ENCODE measurements around the gene AIPL1.

The AIPL1 gene

DNA sequence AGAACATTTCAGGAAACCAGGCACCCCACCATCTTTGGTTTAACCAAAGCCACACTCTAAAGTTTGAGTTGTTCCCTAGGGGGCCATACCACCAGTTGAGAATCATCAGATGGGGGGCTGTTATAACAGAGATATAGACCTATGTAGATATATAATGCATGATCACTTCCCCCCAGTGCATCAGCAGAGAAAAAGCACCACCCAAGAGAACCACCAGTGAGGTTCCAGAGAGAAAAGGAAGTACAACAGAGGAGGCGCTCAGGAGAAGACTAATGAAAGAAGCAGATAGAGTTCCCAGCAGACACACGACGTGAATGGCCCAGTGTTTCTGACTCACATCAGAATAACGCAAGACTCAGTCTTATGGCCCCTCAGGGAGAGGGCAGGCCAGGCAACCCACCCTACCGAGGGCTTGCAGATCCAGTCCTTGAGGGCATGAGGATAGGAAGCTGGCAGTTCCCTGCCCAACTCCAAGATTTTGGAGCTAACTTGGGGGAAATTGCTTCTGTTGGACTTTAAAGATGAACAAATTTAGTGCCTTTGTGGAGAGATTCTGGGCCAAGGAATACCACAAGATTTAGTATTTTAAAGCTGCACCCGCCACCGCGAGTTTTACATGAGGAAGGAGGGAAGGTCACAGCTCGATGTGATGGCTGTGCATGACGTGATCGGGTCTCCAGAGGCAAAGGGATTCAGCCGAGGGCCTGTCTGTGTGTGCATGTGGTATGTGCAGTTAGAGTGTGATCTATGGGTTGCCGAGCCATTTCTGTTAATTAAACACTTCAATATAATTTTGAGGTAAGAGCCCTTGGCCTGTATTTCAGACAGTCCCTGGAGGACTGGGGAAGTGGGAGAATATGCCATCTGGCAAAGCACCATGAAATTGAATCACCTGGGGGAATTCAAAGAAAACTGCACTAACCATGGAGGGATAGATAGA, 53.1 kb downstream of the AIPL1 start:
- TF ChIP-seq, protein P1, sequence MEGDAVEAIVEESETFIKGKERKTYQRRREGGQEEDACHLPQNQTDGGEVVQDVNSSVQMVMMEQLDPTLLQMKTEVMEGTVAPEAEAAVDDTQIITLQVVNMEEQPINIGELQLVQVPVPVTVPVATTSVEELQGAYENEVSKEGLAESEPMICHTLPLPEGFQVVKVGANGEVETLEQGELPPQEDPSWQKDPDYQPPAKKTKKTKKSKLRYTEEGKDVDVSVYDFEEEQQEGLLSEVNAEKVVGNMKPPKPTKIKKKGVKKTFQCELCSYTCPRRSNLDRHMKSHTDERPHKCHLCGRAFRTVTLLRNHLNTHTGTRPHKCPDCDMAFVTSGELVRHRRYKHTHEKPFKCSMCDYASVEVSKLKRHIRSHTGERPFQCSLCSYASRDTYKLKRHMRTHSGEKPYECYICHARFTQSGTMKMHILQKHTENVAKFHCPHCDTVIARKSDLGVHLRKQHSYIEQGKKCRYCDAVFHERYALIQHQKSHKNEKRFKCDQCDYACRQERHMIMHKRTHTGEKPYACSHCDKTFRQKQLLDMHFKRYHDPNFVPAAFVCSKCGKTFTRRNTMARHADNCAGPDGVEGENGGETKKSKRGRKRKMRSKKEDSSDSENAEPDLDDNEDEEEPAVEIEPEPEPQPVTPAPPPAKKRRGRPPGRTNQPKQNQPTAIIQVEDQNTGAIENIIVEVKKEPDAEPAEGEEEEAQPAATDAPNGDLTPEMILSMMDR (IDR thresholded peaks at IDR 0.05; ENCODE audit: low read depth, low read length, missing control alignments): no peak
- no peak overlapping the region for H3K4me3 ChIP-seq (ENCODE audit: low read depth, low read length)
- in situ Hi-C loops (cut with HindIII; ENCODE audit: low sequenced_read_pairs): no loop called here
- DNase-seq (ENCODE audit: low read depth): no peak

DNA sequence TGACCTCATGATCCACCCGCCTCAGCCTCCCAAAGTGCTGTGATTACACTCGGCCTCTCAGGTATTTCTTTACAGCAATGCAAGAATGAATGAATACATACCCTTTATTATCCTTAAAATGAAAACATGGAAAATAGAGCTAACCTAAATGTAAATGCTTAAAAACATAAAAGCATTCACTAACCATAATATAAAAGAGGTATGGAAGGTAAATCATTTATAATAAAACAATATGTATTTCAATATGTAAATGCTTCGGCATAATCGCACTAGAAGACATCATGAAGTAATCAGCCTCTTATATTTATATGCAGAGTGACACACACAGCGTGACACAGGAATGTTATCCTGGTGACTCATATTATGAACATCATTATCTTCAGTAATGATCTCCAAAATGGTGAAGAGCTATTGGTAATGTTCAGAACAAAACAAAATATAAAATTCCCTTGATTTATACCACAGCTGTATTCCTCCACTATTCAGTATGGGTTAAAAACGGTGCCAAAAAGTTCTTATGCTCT, 53.9 kb downstream of the AIPL1 start:
- no peak overlapping the region for H3K4me3 ChIP-seq (ENCODE audit: low read depth, low read length)
- in situ Hi-C loops (cut with HindIII; ENCODE audit: low sequenced_read_pairs): no loop called here
- DNase-seq (ENCODE audit: low read depth): no peak
- TF ChIP-seq, protein P1 (IDR thresholded peaks at IDR 0.05; ENCODE audit: low read depth, low read length, missing control alignments): no peak

DNA sequence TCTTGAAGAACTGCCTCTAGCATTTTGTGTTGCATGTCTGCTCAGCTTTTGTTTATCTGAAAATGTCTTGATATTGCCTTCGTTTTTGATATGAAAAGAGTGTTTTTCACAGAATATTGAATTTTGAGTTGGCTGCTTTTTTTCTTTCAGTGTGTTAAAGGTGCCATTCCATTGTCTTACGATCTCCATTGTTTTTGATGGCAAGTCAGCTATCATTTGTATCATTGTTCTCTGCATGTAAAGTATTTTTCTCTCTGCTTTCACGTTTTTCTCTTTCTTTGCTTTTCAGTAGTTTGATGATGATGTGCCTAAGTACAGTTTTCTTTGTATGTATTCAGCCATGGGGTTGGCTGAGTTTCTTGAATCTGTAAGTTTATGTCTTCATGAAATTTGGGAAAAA, 57.0 kb downstream of the AIPL1 start:
- no peak overlapping the region for H3K4me3 ChIP-seq (ENCODE audit: low read depth, low read length)
- TF ChIP-seq, protein P1 (IDR thresholded peaks at IDR 0.05; ENCODE audit: low read depth, low read length, missing control alignments): no peak
- in situ Hi-C loops (cut with HindIII; ENCODE audit: low sequenced_read_pairs): no loop called here
- no peak for DNase-seq (ENCODE audit: low read depth)

DNA sequence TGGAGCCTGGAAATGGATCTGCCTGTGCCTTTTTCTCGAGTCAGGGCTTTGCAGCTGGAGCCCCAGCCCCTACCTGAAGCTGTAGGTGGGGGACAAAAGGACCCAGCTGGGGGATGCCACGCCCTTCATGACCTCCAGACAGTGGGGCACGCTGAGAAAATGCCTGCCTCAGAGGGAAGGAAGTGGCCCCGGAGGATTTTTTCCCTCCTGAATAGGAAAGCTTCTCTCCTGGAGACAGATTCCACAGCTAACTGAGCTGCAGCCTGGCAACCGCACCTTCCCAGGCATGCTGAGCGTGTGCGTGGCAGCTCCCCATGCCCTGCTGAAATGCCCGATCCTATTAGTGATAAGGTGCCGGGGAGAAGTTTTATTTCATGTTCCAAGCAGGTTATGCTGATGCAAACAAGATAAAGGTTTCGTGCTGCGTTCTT, 58.0 kb downstream of the AIPL1 start:
- H3K4me3 ChIP-seq (ENCODE audit: low read depth, low read length): no peak overlapping the region
- no peak for DNase-seq (ENCODE audit: low read depth)
- TF ChIP-seq, protein P1 (IDR thresholded peaks at IDR 0.05; ENCODE audit: low read depth, low read length, missing control alignments): no peak
- in situ Hi-C loops (cut with HindIII; ENCODE audit: low sequenced_read_pairs): no loop called here

DNA sequence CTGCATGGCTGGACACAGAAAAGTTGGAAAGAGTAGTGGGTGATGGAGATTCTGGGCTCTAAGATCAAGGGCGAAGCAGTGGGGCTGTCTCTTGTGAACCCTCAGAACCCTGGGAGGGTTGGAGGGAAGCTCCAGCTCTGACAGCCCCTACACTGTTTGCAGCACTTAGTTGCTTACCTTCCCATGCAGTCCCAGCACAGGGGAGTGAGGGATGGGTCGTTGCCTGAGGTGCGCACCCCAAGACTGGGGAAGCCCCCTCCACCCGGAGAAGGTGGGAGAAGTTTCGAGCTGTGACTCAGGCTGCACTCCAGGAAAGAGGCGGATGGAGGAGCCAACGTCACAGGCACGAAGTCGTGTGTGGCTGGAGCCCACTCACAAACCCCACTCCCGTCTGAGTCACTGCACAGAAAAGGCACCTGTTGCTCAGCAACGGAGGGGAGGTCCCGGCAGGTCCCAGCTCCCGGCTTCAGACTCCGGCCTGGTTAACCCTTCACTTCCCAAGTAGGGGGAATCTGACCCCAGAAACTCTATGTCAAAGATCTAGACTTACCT, 60.1 kb downstream of the AIPL1 start:
- H3K4me3 ChIP-seq (ENCODE audit: low read depth, low read length): no peak overlapping the region
- no peak for DNase-seq (ENCODE audit: low read depth)
- in situ Hi-C loops (cut with HindIII; ENCODE audit: low sequenced_read_pairs): no loop called here
- TF ChIP-seq, protein P1 (IDR thresholded peaks at IDR 0.05; ENCODE audit: low read depth, low read length, missing control alignments): no peak

DNA sequence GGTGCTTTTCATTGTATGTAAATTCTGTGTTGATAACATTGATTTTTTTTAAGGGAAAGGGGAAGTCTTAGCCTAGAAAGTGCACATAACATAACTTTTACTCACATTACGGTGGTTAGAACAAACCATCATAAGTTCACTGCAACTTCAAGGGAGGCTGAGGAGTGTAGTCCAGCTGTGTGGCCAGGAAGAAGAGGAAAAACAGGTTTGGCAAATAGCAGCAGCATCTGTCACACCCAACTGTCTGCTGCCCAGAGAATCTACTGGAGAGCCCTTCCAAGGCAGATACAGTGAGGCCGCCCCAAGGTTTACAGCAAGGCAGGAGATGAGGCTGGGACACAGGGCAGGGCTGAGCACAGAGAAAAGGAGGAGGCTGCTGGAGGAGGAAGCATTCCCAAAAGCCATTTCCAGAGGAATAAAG, 60.6 kb downstream of the AIPL1 start:
- in situ Hi-C loops (cut with HindIII; ENCODE audit: low sequenced_read_pairs): no loop called here
- TF ChIP-seq, protein P1 (IDR thresholded peaks at IDR 0.05; ENCODE audit: low read depth, low read length, missing control alignments): no peak
- no peak for DNase-seq (ENCODE audit: low read depth)
- H3K4me3 ChIP-seq (ENCODE audit: low read depth, low read length): no peak overlapping the region
